HG02798 (cell line): ENCODE results near the gene FRY.
A peak's percentile ranks its signal among the peaks of the same experiment; 100 is the strongest.

Experiments
- ATAC-seq: cut with Tn5 transposase; IDR thresholded peaks from one replicate; pipeline ENCODE4 v1.9.1; 2021; ENCODE audit warnings: mild to moderate bottlenecking; ENCODE audit not compliant: unreplicated experiment, poor library complexity

The FRY gene

DNA sequence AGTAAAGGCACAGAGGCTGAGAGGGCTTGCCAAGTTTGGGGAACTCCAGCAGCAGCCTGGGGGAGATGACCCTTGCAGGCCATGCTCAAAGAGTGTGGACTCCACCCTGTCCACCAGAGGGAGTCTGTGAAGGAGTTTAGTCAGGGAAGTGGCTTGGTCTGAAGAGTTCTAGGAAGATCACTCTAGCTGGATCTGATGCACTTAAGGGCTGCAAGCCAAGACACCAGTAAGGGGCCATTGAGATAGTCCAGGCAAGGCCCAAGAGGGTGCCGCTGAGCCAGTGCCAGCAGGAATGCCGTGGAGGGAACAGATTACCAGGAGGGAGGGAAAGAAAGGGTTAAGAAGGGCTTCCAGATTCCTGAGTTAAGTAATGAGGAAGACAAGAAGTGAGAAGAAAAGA is 214.9 kb downstream of the FRY start:
- peak; percentile 85 for ATAC-seq

DNA sequence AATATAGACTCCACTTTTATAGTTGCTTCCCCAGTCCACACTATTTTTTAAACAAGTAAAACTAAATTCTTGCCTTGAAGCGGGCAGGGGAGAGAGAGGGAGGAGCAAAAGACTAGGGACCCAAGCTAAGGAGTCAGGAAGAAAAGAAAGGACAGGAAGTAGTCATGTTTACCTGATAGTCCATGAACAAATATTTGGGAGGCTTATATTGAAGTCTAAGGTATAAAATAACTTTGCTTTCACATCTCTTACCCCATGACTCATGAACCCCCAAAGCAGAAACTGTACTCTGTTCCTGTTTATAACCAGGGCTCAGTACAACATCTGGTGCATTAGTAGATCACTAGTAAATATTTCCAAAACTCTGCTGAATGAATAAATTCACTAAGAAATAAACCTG is 216.3 kb downstream of the FRY start:
- ATAC-seq: peak; percentile 39

DNA sequence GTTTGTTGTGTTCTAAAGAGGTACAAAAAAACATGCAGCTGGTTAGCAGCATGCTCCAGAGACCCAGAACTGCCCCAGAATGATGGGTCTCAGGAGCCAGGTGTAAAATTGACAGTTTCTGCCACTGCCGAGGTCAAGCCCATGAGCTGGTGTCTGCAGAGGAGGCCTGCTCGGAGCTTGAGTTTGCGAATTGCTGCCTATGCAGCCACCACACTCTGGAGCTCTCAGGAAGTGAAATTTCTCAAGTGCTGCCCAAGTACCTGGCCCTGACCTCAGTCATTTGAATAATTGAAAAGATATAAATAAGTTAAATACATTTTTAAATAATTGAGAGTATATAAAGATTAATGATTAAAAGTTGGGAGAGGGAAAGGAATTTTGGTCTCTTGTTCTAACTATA is 217.2 kb downstream of the FRY start:
- ATAC-seq: peak; percentile 63

DNA sequence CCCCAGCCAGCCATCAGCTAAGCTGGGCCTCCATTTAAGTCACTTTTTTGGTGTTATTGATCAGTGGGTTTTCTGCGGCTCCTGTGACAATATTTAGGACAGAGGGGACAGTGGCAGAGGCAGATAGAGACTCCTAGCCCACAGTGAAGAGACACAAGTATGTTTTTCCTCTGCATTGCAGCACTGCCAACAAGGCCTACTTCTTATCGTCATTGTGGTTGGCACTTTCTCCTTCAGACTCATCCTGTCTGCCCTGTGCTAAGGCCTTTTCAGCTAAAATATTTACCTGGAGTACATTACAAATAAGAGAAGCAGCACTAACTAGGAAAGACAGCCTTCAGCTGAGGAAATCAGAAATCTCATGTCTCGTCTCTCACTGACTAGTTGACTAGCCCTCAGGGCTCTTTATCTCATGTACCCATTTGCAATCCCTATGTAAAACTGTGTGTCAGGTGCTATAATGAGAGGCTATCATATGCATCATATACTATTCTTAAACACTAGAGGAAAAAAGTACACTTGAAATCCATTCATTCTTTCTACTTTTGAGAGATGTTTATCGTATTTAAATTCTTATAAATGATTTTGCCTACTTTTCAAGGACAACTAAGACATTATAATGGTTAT is 221.4 kb downstream of the FRY start:
- no peak for ATAC-seq

DNA sequence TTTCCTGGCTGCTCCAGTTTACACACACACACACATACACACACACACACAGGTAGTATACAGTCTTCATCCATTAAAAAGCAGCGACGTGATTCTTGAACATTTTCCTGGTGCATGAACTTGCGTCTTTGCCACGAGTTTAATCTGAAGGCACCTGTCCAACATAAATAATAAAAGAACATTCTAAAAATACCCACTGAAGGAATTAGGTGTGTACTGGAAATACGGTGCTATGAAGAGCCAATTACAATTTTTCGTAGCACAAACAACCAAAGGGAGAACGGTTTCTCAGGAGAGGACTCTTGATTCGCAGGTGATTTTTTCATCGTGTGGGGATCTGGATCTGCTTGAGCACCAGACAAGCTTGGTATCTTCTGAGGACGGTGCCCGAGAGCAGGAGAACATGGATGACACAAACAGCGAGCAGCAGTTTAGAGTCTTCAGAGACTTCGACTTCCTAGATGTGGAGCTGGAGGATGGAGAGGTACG is 222.4 kb downstream of the FRY start:
- no peak for ATAC-seq

- no peak for ATAC-seq
Observed at GRCh38 chr13:32254416-32254815, 222.8 kb downstream of the FRY start.

DNA sequence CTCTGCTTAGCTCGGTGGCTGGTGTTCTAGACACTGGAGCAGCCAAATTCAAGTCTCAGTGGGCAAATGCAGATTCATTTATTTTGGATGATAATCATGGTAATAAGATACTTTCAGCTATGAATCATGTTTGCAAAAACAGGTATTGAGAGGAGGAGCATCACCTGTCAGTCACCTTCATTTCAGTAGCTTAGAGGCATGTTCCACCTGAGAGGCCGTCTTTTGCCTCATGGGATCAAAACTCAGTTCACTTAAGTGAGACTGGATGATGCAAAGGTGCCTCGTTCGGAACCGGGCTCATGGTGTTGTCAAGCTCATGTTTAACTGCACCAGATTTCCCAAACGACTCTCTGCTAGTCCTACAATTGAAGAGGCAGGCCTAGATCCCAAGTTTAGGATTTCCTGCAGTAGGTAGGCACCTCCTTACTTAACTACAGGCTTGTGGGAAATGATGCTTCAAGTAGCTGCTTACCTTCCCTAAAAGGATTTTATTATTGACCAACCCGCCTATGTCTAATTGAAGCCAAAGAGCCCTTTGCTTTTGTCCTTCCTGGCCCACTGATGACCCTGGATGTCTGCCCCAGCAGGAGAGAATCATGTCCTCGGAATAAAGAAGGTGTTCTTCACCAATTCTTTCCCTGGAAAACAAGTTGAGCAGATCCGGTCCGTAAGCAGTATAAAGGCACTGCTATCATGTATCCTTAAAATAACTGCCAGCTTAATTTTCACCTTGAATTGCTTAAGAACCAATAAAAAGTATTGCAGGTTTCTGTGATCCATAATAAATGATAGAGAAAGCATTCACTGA is 223.5 kb downstream of the FRY start:
- no peak for ATAC-seq

GRCh38 chr13:32255724-32256109 is 224.1 kb downstream of the FRY start:
- ATAC-seq: no peak

- ATAC-seq: no peak
Observed at GRCh38 chr13:32256243-32256642, 224.7 kb downstream of the FRY start.

- no peak for ATAC-seq
Observed at GRCh38 chr13:32257649-32258048, 226.1 kb downstream of the FRY start.

DNA sequence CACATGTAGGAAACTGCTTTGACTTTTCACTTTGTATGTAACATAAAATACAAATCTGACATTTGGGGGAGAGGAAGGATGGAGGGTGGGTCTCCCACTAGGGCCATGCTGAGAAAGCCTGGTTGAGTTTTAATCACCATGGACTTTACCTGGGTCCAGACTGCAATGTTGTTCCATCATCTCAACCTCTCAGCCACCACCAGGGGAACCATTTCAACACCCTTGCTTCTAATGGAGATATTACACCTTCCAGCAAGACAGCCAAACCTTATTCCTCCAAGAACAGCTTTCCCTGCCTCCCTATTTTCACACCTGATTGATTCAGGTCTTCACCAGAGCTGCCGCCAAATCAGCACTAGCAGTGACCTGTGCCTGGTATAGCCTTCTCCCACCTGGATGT is 227.5 kb downstream of the FRY start:
- ATAC-seq: no peak

GRCh38 chr13:32261567-32261966 is 230.0 kb downstream of the FRY start:
- ATAC-seq: no peak

GRCh38 chr13:32262165-32262564 is 230.6 kb downstream of the FRY start:
- no peak for ATAC-seq

GRCh38 chr13:32262619-32263018 is 231.0 kb downstream of the FRY start:
- ATAC-seq: no peak

DNA sequence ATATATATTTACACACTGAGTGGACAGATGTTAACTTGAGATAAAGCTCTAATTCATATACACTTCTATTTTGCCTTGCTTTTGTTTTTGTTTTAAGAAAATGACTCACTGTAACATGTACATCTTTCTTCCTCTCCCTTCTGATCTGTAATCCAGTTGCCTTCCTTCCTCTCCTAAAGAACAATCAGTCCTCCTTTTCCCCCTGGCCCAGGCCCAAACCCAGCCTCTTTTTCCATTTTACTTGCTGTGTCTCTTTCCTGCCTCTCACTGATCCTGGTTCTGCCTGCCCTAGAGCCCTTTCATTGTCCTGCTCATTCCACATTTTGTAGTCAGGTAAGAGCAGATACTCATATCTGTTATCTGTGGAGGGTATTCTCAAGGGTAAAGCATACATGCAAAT is 232.8 kb downstream of the FRY start:
- no peak for ATAC-seq

GRCh38 chr13:32265726-32266125 is 234.2 kb downstream of the FRY start:
- no peak for ATAC-seq

DNA sequence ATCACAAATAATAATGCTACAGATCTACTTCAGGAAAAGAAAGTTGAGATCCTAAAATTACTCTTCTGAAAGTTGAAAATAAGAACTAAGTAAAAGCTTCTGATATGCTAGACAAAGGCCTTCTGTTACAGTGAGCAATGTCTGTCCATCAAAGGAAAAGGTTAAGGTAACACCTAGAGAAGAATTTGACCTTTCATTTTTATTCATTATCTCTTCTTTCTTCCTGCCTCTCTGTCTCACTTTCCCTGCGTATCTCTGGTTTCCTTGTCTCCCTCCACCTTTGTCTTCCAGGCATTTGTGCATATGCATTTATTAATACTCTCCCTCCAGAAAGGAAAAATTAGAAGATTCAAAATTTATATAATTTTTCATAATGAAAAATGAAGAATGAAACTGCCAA is 234.6 kb downstream of the FRY start:
- ATAC-seq: no peak

GRCh38 chr13:32267836-32268439 is 236.4 kb downstream of the FRY start:
- peak; percentile 97 for ATAC-seq

GRCh38 chr13:32272021-32272683 is 240.6 kb downstream of the FRY start:
- ATAC-seq: no peak

- no peak for ATAC-seq
Observed at GRCh38 chr13:32277839-32278238, 246.3 kb downstream of the FRY start.

- ATAC-seq: peak; percentile 53
Observed at GRCh38 chr13:32278426-32278825, 246.9 kb downstream of the FRY start.
